Hepatocyte (in vitro differentiated cells): Measurements from ENCODE around the gene GSN. TPM values are rescaled to one million over a fixed set of nuclear protein-coding genes. Genes with fewer than 3 reads are reported as not detected.

Experiments
- DNase-seq: peaks from one replicate; pipeline ENCODE4 v3.0.0-alpha.2; 2016; ENCODE audit warnings: low spot score
- H2AFZ ChIP-seq: fragments of 200-600 bp; sonication (generic); 2 replicates; pipeline ENCODE4 v1.6.0; 2016; ENCODE audit warnings: antibody characterized with exemption, mild to moderate bottlenecking
- H3K27ac ChIP-seq: fragments of 200-600 bp; sonication (generic); 2 replicates; pipeline ENCODE4 v1.5.1; 2016; ENCODE audit warnings: mild to moderate bottlenecking
- H3K27me3 ChIP-seq: fragments of 200-600 bp; sonication (generic); 2 replicates; pipeline ENCODE4 v1.6.1; 2016
- H3K36me3 ChIP-seq: fragments of 200-600 bp; sonication (generic); replicated peaks from 2 replicates; pipeline ENCODE4 v1.5.1; 2016; ENCODE audit warnings: low read depth; ENCODE audit not compliant: insufficient read depth
- H3K4me1 ChIP-seq: fragments of 200-600 bp; sonication (generic); 2 replicates; pipeline ENCODE4 v1.5.1; 2016; ENCODE audit warnings: mild to moderate bottlenecking, moderate library complexity; ENCODE audit not compliant: insufficient read depth
- H3K4me2 ChIP-seq: fragments of 200-600 bp; sonication (generic); 2 replicates; pipeline ENCODE4 v1.6.0; 2016
- H3K4me3 ChIP-seq: fragments of 200-600 bp; sonication (generic); 2 replicates; pipeline ENCODE4 v1.5.1; 2016; ENCODE audit warnings: mild to moderate bottlenecking
- H3K79me2 ChIP-seq: fragments of 200-600 bp; sonication (generic); 2 replicates; pipeline ENCODE4 v1.6.0; 2017; ENCODE audit warnings: mild to moderate bottlenecking
- H3K9me2 ChIP-seq: fragments of 200-600 bp; sonication (generic); replicated peaks from 2 replicates; pipeline ENCODE4 v1.6.0; 2017; ENCODE audit warnings: mild to moderate bottlenecking; ENCODE audit not compliant: insufficient read depth
- H3K9me3 ChIP-seq: fragments of 200-600 bp; sonication (generic); 2 replicates; pipeline ENCODE4 v1.5.1; 2016; ENCODE audit warnings: low read depth, mild to moderate bottlenecking
- H4K20me1 ChIP-seq: fragments of 200-600 bp; sonication (generic); 2 replicates; pipeline ENCODE4 v1.6.0; 2016; ENCODE audit warnings: mild to moderate bottlenecking; ENCODE audit not compliant: insufficient read depth, poor library complexity, severe bottlenecking
- CTCF ChIP-seq: fragments of 200-600 bp; sonication (generic); IDR thresholded peaks from 2 replicates; pipeline ENCODE4 v1.5.1; 2016; ENCODE audit warnings: antibody characterized with exemption, mild to moderate bottlenecking; ENCODE audit not compliant: poor library complexity
- EZH2 ChIP-seq: fragments of 200-600 bp; sonication (generic); IDR thresholded peaks from 2 replicates; pipeline ENCODE4 v1.6.1; 2016; ENCODE audit warnings: antibody characterized with exemption, mild to moderate bottlenecking, borderline replicate concordance
- EZH2phosphoT487 ChIP-seq: fragments of 200-600 bp; sonication (generic); IDR thresholded peaks from one replicate; pipeline ENCODE4 v1.6.1; 2018; ENCODE audit warnings: antibody characterized with exemption, mild to moderate bottlenecking, low read depth, moderate library complexity; ENCODE audit not compliant: unreplicated experiment, severe bottlenecking
- WGBS: methylation state at CpG from one replicate; pipeline ENCODE4 v1.1.6; 2016; ENCODE audit warnings: low lambda C conversion rate; ENCODE audit errors: missing lambda C conversion rate; 5-methylcytosine and 5-hydroxymethylcytosine counted together
- polyA plus RNA-seq: library from polyadenylated mRNA; unstranded; fragments of >200 nt; fragmentation: Nextera tagmentation; extraction: Ambion mirVana; gene quantifications from 2 replicates; pipeline ENCODE4 v1.2.1, GENCODE V29; 2016
- total RNA-seq: library from RNA; depleted of rRNA; stranded (reverse); fragments of >200 nt; gene quantifications from 2 replicates; pipeline ENCODE4 v1.2.3, GENCODE V29; 2014

The GSN gene
- total and polyA plus RNA-seq, 2 experiments from 2014 or later: 396 to 404 TPM

GRCh38 chr9:121259935-121260334 lies 8.0 kb upstream of the GSN start:
- no peaks in the 10 kb centered on the region for H3K27me3 ChIP-seq
- H3K4me3 ChIP-seq: no peak overlapping the region
- H3K9me2 ChIP-seq: no peaks in the 10 kb centered on the region
- H3K4me1 ChIP-seq: peaks cover 13% of the 10 kb centered on the region
- 94% methylated on average over 5 of the region's 5 CpGs for WGBS
- H3K36me3 ChIP-seq: no peaks in the 10 kb centered on the region
- no peak overlapping the region for H3K4me2 ChIP-seq
- H4K20me1 ChIP-seq: no peaks in the 10 kb centered on the region
- H2AFZ ChIP-seq: no peak overlapping the region
- H3K79me2 ChIP-seq: no peaks in the 10 kb centered on the region
- no peak for DNase-seq
- H3K9me3 ChIP-seq: no peaks in the 10 kb centered on the region
- TF ChIP-seq CTCF (no peak), EZH2 (no peak), EZH2phosphoT487 (no peak)
- H3K27ac ChIP-seq: no peak overlapping the region

DNA sequence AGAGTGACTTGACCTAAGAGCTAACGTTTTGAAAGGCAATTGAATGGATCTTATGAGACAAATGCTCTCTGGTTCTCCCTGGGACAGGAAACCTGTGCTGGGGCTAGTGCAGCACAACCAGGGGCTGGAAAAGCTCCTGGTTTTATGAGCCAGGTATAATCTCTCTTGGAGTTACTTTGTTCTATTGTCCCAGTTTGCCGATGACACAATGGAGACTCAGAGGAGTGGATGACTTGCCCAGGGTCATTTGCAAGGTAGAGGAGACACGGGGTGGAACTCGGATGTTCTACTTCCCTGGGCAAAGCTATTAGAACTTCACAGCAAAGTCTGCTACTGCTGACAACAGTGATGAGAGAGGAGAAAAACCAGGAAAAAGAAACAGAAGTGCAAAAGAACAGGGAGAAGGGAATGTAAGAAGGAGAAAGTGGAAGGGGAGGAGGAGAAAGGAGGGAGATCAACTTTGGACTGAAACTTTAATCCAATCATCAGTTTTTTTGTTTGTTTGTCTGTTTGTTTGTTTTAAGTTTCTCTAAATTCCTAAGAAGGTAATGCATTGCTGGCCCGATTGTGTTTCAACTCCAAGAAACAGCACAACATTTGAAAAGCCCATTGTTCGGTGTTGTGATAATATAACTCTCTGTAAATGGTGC lies 7.4 kb upstream of the GSN start:
- H2AFZ ChIP-seq: peak overlapping the region; percentile 19
- H3K9me3 ChIP-seq: no peaks in the 10 kb centered on the region
- H3K4me2 ChIP-seq: peak overlapping the region; percentile 28

DNA sequence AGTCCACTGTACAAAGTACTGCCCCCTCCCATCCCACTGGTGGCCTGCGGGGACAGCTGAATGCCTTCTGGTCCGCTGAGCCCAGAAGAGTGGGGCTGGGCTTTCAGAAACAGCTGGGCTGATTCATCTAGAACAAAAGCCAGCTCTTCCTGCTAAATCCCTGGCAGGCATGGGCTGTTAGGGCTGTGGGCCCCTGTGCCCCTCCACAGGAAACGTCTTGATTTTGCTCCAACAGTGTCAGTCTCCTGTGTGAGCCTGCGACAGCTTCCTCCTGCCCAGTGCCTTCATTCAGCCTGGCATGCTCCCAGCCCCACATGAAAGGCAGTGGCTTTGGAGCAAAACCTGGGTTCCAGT lies 6.9 kb upstream of the GSN start:
- H2AFZ ChIP-seq: no peak overlapping the region
- WGBS: 32% methylated on average over 4 of the region's 4 CpGs
- peak overlapping the region; percentile 28 for H3K4me2 ChIP-seq
- no peak overlapping the region for H3K27ac ChIP-seq
- no peak for TF ChIP-seq CTCF
- no peak for TF ChIP-seq EZH2phosphoT487
- TF ChIP-seq EZH2: no peak
- no peaks in the 10 kb centered on the region for H3K9me3 ChIP-seq
- no peaks in the 10 kb centered on the region for H3K79me2 ChIP-seq
- no peak overlapping the region for H3K4me3 ChIP-seq
- no peaks in the 10 kb centered on the region for H3K36me3 ChIP-seq
- DNase-seq: peak; percentile 34
- H3K4me1 ChIP-seq: peaks cover 13% of the 10 kb centered on the region
- H4K20me1 ChIP-seq: no peaks in the 10 kb centered on the region
- no peaks in the 10 kb centered on the region for H3K27me3 ChIP-seq
- H3K9me2 ChIP-seq: no peaks in the 10 kb centered on the region

More for the DNA sequence above, 7.4 kb upstream of the GSN start:
- H3K4me1 ChIP-seq: peaks cover 13% of the 10 kb centered on the region
- no peak overlapping the region for H3K27ac ChIP-seq
- no peaks in the 10 kb centered on the region for H4K20me1 ChIP-seq
- H3K36me3 ChIP-seq: no peaks in the 10 kb centered on the region
- no peak for DNase-seq
- WGBS: 36% methylated on average over 6 of the region's 6 CpGs
- H3K4me3 ChIP-seq: no peak overlapping the region
- no peaks in the 10 kb centered on the region for H3K27me3 ChIP-seq
- no peak for TF ChIP-seq EZH2
- no peak for TF ChIP-seq EZH2phosphoT487
- no peak for TF ChIP-seq CTCF
- no peaks in the 10 kb centered on the region for H3K79me2 ChIP-seq
- no peaks in the 10 kb centered on the region for H3K9me2 ChIP-seq
